Stomach (tissue), 4 donors: ENCODE measurements around the gene HOXD8.

ENCODE experiments used
- CTCF ChIP-seq, 7 experiments: fragments of 450-650 bp in 4 of 7; fragments of 200-600 bp in 3 of 7; sonication (generic) in 3 of 7; IDR thresholded peaks; one replicate each; pipeline ENCODE4 v1.5.1; 2016 to 2019; ENCODE audit warnings: antibody characterized with exemption in 7 of 7, control low read depth in 2 of 7, mild to moderate bottlenecking in 1 of 7
- POLR2A ChIP-seq, 4 donors: fragments of 450-650 bp; IDR thresholded peaks; one replicate each; pipeline ENCODE4 v1.6.1; 2016; ENCODE audit warnings: antibody characterized with exemption in 4 of 4, control low read depth in 2 of 4, mild to moderate bottlenecking in 1 of 4, moderate library complexity in 1 of 4
- POLR2AphosphoS5 ChIP-seq, 3 donors: sonication (generic); formaldehyde crosslinking; IDR thresholded peaks; one replicate each; pipeline ENCODE4 v1.6.1; 2016; ENCODE audit warnings: antibody characterized with exemption in 3 of 3

DNA sequence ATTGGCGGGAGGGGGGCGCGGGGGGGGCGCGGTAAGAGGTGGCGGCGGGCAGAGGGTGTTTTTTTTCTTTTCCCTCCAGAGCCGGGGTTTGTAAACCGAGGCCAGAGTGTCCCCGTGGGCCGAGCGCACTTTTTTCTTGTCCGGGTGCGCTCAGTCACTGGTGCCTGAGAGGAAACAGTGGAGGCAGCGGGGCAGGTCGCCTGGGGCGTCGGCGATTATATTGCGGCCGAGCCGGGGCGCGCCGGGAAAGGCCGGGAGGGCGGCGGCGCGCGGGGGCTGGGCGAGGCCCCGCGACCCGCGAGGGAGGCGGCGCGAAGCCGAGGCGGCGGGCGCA, 275 bp downstream of the HOXD8 start:
- no peak for TF ChIP-seq CTCF (IDR thresholded peaks at IDR 0.05)
- TF ChIP-seq POLR2A (IDR thresholded peaks at IDR 0.05) = no peak
- TF ChIP-seq POLR2AphosphoS5 (IDR thresholded peaks at IDR 0.05) = no peak
